Ishikawa (cell line): ENCODE results near the gene ACYP2.

ENCODE experiments used
- CEBPB ChIP-seq: IDR thresholded peaks from 2 replicates; pipeline ENCODE4 v1.6.1; 2012
- CREB1 ChIP-seq: IDR thresholded peaks from 2 replicates; pipeline ENCODE4 v1.6.1; 2012; ENCODE audit warnings: low read depth
- EGR1 ChIP-seq: IDR thresholded peaks from 2 replicates; pipeline ENCODE4 v1.6.1; 2012
- EP300 ChIP-seq: IDR thresholded peaks from 2 replicates; pipeline ENCODE4 v1.6.1; 2012; ENCODE audit warnings: borderline replicate concordance
- FOXM1 ChIP-seq: IDR thresholded peaks from 2 replicates; pipeline ENCODE4 v1.6.1; 2012; ENCODE audit warnings: low read depth, borderline replicate concordance
- NFIC ChIP-seq: IDR thresholded peaks from 2 replicates; pipeline ENCODE4 v1.6.1; 2012
- RAD21 ChIP-seq: IDR thresholded peaks from 2 replicates; pipeline ENCODE4 v1.6.1; 2012; ENCODE audit warnings: low read depth
- REST ChIP-seq: IDR thresholded peaks from 2 replicates; pipeline ENCODE4 v1.6.1; 2012; ENCODE audit warnings: low read depth, mild to moderate bottlenecking
- TAF1 ChIP-seq: IDR thresholded peaks from 2 replicates; pipeline ENCODE4 v1.6.1; 2012; ENCODE audit warnings: low read depth, mild to moderate bottlenecking
- TCF12 ChIP-seq: IDR thresholded peaks from 2 replicates; pipeline ENCODE4 v1.6.1; 2012; ENCODE audit warnings: low read depth
- TEAD4 ChIP-seq: IDR thresholded peaks from 2 replicates; pipeline ENCODE4 v1.6.1; 2012
- YY1 ChIP-seq: IDR thresholded peaks from 2 replicates; pipeline ENCODE4 v1.6.1; 2012; ENCODE audit warnings: low read depth
- ZBTB7A ChIP-seq: IDR thresholded peaks from 2 replicates; pipeline ENCODE4 v1.6.1; 2012; ENCODE audit warnings: low read depth
- TF ChIP-seq, protein P1 (sequence below): IDR thresholded peaks from 2 replicates; pipeline ENCODE4 v1.6.1; 2012
- TF ChIP-seq, protein P2 (sequence below): IDR thresholded peaks from 2 replicates; pipeline ENCODE4 v1.6.1; 2012

The ACYP2 gene

GRCh38 chr2:54350426-54350825 is 235.0 kb downstream of the ACYP2 start:
- TF ChIP-seq EGR1, result no peak
- no peak for TF ChIP-seq YY1
- no peak for TF ChIP-seq REST
- no peak for TF ChIP-seq CEBPB
- no peak for TF ChIP-seq ZBTB7A
- no peak for TF ChIP-seq FOXM1
- no peak for TF ChIP-seq CREB1
- TF ChIP-seq, protein P1, sequence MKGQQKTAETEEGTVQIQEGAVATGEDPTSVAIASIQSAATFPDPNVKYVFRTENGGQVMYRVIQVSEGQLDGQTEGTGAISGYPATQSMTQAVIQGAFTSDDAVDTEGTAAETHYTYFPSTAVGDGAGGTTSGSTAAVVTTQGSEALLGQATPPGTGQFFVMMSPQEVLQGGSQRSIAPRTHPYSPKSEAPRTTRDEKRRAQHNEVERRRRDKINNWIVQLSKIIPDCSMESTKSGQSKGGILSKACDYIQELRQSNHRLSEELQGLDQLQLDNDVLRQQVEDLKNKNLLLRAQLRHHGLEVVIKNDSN, result no peak

DNA sequence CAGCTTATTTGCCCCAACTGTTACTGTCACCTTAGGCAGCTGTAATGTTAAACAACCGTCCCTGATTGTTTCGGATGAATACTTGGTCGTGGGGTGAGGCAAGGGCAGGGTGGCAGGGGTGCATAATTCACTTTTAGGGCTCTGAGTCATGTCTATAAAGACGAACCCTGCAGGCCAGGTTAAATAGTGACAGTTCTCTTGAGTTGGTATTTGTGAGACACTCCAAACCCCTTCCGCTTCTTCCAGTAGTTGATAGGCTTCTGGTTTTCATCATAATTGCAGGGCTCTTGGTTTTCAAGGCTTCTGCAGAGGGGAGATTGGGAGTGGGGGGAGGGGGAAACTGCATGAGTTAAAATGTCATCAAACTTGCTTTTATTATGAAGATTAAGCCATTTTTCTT is 237.8 kb downstream of the ACYP2 start:
- TF ChIP-seq TAF1 (no peak), RAD21 (no peak), ZBTB7A (no peak), CEBPB (no peak), EGR1 (no peak), EP300 (no peak), TEAD4 (no peak), REST (no peak), FOXM1 (no peak), NFIC (no peak), CREB1 (no peak), TCF12 (no peak)
- TF ChIP-seq, protein P2, sequence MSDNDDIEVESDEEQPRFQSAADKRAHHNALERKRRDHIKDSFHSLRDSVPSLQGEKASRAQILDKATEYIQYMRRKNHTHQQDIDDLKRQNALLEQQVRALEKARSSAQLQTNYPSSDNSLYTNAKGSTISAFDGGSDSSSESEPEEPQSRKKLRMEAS, result no peak
- TF ChIP-seq, protein P1, result no peak
